H1 (cell line): Measurements from ENCODE around the gene SMIM15. TPM values are rescaled to one million over a fixed set of nuclear protein-coding genes. Genes with fewer than 3 reads are reported as not detected.

Experiments
- CTCF ChIA-PET: fragments of 300-600 bp; sonication (Branson Sonifier 250); formaldehyde crosslinking; loops from one replicate; lab custom pipeline; 2021; ENCODE audit not compliant: partially characterized antibody; lab: Charles Lee
- POLR2A ChIA-PET: fragments of 300-600 bp; sonication (Branson Sonifier 250); formaldehyde crosslinking; loops from one replicate; lab custom pipeline; 2021; ENCODE audit warnings: inconsistent platforms; ENCODE audit not compliant: partially characterized antibody; lab: Charles Lee
- DNase-seq, 2 experiments: peaks; one replicate each; pipeline versions ENCODE4 v3.0.0 to v3.0.0-alpha.2; 2010 to 2022; ENCODE audit warnings: low spot score in 2 of 2, low read depth in 1 of 2, mixed read lengths in 1 of 2
- FAIRE-seq: peaks from 2 replicates; lab custom pipeline; 2011; peaks lifted over from hg19 to GRCh38; lab: Jason Lieb, UNC
- H2AFZ ChIP-seq: 2 replicates; pipeline ENCODE4 v1.8.1; 2012; ENCODE audit warnings: low read length, inconsistent platforms
- H2AK5ac ChIP-seq: 2 replicates; pipeline ENCODE4 v1.6.1; 2013; ENCODE audit warnings: low read depth, low read length
- H2BK120ac ChIP-seq: replicated peaks from 2 replicates; pipeline ENCODE3; 2013; ENCODE audit warnings: low read depth, low read length, inconsistent platforms
- H2BK12ac ChIP-seq: 2 replicates; pipeline ENCODE4 v1.6.1; 2013; ENCODE audit warnings: low read depth, low read length
- H2BK15ac ChIP-seq: 2 replicates; pipeline ENCODE4 v1.6.1; 2013; ENCODE audit warnings: low read length
- H2BK20ac ChIP-seq: 2 replicates; pipeline ENCODE4 v1.6.1; 2013; ENCODE audit warnings: low read length
- H2BK5ac ChIP-seq: 2 replicates; pipeline ENCODE4 v1.6.1; 2013; ENCODE audit warnings: low read depth, low read length
- H3K14ac ChIP-seq: 2 replicates; pipeline ENCODE4 v1.6.1; 2013; ENCODE audit warnings: inconsistent platforms; ENCODE audit not compliant: insufficient read length
- H3K18ac ChIP-seq: 2 replicates; pipeline ENCODE4 v1.6.1; 2013; ENCODE audit warnings: low read length; ENCODE audit errors: extremely low read depth
- H3K23ac ChIP-seq: 2 replicates; pipeline ENCODE4 v1.6.1; 2013; ENCODE audit warnings: inconsistent platforms; ENCODE audit not compliant: insufficient read length
- H3K23me2 ChIP-seq: 2 replicates; pipeline ENCODE4 v1.6.1; 2013; ENCODE audit warnings: low read depth, low read length
- H3K27ac ChIP-seq: 2 replicates; pipeline ENCODE4 v1.6.1; 2011; ENCODE audit warnings: low read depth, low read length, inconsistent platforms
- H3K27me3 ChIP-seq, 4 experiments: replicated peaks in 1 of 4; 1 replicate in 1 of 4; 2 replicates in 3 of 4; pipeline versions ENCODE4 v1.6.1 to v1.8.1; 2011 to 2013; ENCODE audit warnings: low read length in 3 of 4, mild to moderate bottlenecking in 3 of 4, inconsistent platforms in 2 of 4, mixed read lengths in 2 of 4, moderate library complexity in 1 of 4; ENCODE audit not compliant: control insufficient read depth in 3 of 4, insufficient read depth in 3 of 4; ENCODE audit errors: extremely low read depth in 1 of 4
- H3K36me3 ChIP-seq, 4 experiments: 2 replicates each; pipeline versions ENCODE4 v1.6.1 to v1.8.1; 2011 to 2013; ENCODE audit warnings: mild to moderate bottlenecking in 4 of 4, low read length in 3 of 4, moderate library complexity in 2 of 4, control low read depth in 1 of 4, inconsistent platforms in 1 of 4; ENCODE audit not compliant: insufficient read depth in 4 of 4, control insufficient read depth in 2 of 4
- H3K4ac ChIP-seq: replicated peaks from 2 replicates; pipeline ENCODE3; 2013; ENCODE audit warnings: low read length, low read depth, mixed read lengths, inconsistent platforms; ENCODE audit not compliant: insufficient read length
- H3K4me1 ChIP-seq, 4 experiments: replicated peaks in 1 of 4; 1 replicate in 1 of 4; 2 replicates in 3 of 4; pipeline versions ENCODE4 v1.6.1 to v1.8.1; 2011 to 2013; ENCODE audit warnings: low read length in 3 of 4, inconsistent platforms in 2 of 4, mixed read lengths in 1 of 4; ENCODE audit not compliant: insufficient read depth in 4 of 4, control insufficient read depth in 3 of 4
- H3K4me2 ChIP-seq, 2 experiments: 2 replicates each; pipeline versions ENCODE4 v1.6.1 to v1.8.1; 2011 to 2013; ENCODE audit warnings: low read depth in 2 of 2, low read length in 2 of 2, control low read depth in 1 of 2, inconsistent platforms in 1 of 2, mild to moderate bottlenecking in 1 of 2; ENCODE audit not compliant: insufficient read depth in 1 of 2
- H3K4me3 ChIP-seq, 4 experiments: fragments of 200-600, 300-600 bp in 1 of 4; sonication (generic), shearing (Covaris generic), sonication (Bioruptor Twin) in 1 of 4; 2 replicates each; pipeline versions ENCODE4 v1.5.1 to v1.8.1; 2011 to 2016; ENCODE audit warnings: low read length in 4 of 4, low read depth in 3 of 4, control low read depth in 2 of 4, inconsistent platforms in 2 of 4, mild to moderate bottlenecking in 2 of 4, mixed read lengths in 1 of 4, moderate library complexity in 1 of 4; ENCODE audit not compliant: insufficient read depth in 2 of 4; ENCODE audit errors: extremely low read depth in 1 of 4
- H3K56ac ChIP-seq: replicated peaks from 2 replicates; pipeline ENCODE3; 2013; ENCODE audit warnings: low read depth, mild to moderate bottlenecking, mixed read lengths, low read length, inconsistent platforms; ENCODE audit not compliant: insufficient read length
- H3K79me1 ChIP-seq: 2 replicates; pipeline ENCODE4 v1.6.1; 2013; ENCODE audit warnings: low read depth, low read length, control low read depth
- H3K79me2 ChIP-seq, 2 experiments: 2 replicates each; pipeline versions ENCODE4 v1.6.1 to v1.8.1; 2012 to 2013; ENCODE audit warnings: low read length in 2 of 2, mild to moderate bottlenecking in 2 of 2, inconsistent platforms in 1 of 2; ENCODE audit not compliant: insufficient read depth in 2 of 2, control insufficient read depth in 1 of 2
- H3K9ac ChIP-seq, 4 experiments: replicated peaks in 1 of 4; 1 replicate in 1 of 4; 2 replicates in 3 of 4; pipeline versions ENCODE4 v1.6.1 to v1.8.1; 2011 to 2013; ENCODE audit warnings: low read depth in 3 of 4, low read length in 3 of 4, control low read depth in 2 of 4, mild to moderate bottlenecking in 2 of 4, moderate library complexity in 2 of 4, inconsistent platforms in 1 of 4; ENCODE audit errors: extremely low read depth in 1 of 4
- H3K9me3 ChIP-seq, 2 experiments: 2 replicates each; pipeline versions ENCODE4 v1.6.1 to v1.8.1; 2012 to 2013; ENCODE audit warnings: mild to moderate bottlenecking in 2 of 2, moderate library complexity in 2 of 2, control low read depth in 1 of 2, inconsistent platforms in 1 of 2, low read depth in 1 of 2, low read length in 1 of 2, mixed read lengths in 1 of 2; ENCODE audit not compliant: insufficient read depth in 2 of 2
- H4K20me1 ChIP-seq, 2 experiments: replicated peaks in 1 of 2; 2 replicates each; pipeline versions ENCODE3 to v1.8.1; 2011 to 2013; ENCODE audit warnings: inconsistent platforms in 2 of 2, low read length in 2 of 2, mild to moderate bottlenecking in 1 of 2; ENCODE audit not compliant: insufficient read depth in 2 of 2, control insufficient read depth in 1 of 2
- H4K5ac ChIP-seq: 2 replicates; pipeline ENCODE4 v1.6.1; 2013; ENCODE audit warnings: low read length, low read depth, mixed read lengths, inconsistent platforms; ENCODE audit not compliant: insufficient read length
- H4K8ac ChIP-seq: 2 replicates; pipeline ENCODE4 v1.8.0; 2013; ENCODE audit warnings: mild to moderate bottlenecking, moderate library complexity, low read length, inconsistent platforms; ENCODE audit not compliant: insufficient read depth; ENCODE audit errors: extremely low read depth
- H4K91ac ChIP-seq: replicated peaks from 2 replicates; pipeline ENCODE3; 2013; ENCODE audit warnings: low read length, mixed read lengths, inconsistent platforms; ENCODE audit not compliant: insufficient read length
- ATF3 ChIP-seq: IDR thresholded peaks from 2 replicates; pipeline ENCODE4 v1.6.1; 2011; ENCODE audit warnings: low read depth, mild to moderate bottlenecking, low read length; ENCODE audit not compliant: insufficient read depth
- CHD2 ChIP-seq: IDR thresholded peaks from 2 replicates; pipeline ENCODE4 v1.6.1; 2012; ENCODE audit warnings: low read length, improper control_type of control experiment
- CTBP2 ChIP-seq: IDR thresholded peaks from 2 replicates; pipeline ENCODE4 v1.7.0; 2011; ENCODE audit warnings: borderline replicate concordance, mild to moderate bottlenecking, moderate library complexity, mixed read lengths, low read length; ENCODE audit not compliant: insufficient read depth, insufficient read length
- EZH2 ChIP-seq: fragments of 200-600 bp; sonication (generic); IDR thresholded peaks from 2 replicates; pipeline ENCODE4 v1.7.1; 2012; ENCODE audit warnings: low read depth, mild to moderate bottlenecking, moderate library complexity, low read length, inconsistent platforms; ENCODE audit not compliant: severe bottlenecking
- FOSL1 ChIP-seq: IDR thresholded peaks from 2 replicates; pipeline ENCODE4 v1.6.1; 2011; ENCODE audit warnings: mild to moderate bottlenecking, low read depth, low read length, moderate library complexity; ENCODE audit not compliant: insufficient read depth
- WGBS, 2 experiments: shearing (Covaris generic) in 1 of 2; methylation state at CpG; one replicate each; pipeline versions ENCODE4 v1.1.6 to v1.1.7; 2013 to 2015; ENCODE audit warnings: low lambda C conversion rate in 2 of 2, mixed read lengths in 2 of 2, inconsistent platforms in 1 of 2, low coverage in 1 of 2, missing lambda C conversion rate in 1 of 2; ENCODE audit not compliant: insufficient replicate concordance in 2 of 2, insufficient coverage in 1 of 2, insufficient read length in 1 of 2; ENCODE audit errors: extremely low coverage in 1 of 2, missing lambda C conversion rate in 1 of 2; 5-methylcytosine and 5-hydroxymethylcytosine counted together
- polyA plus RNA-seq, 7 experiments: library from polyadenylated mRNA; depleted of rRNA in 3 of 7; stranded (reverse) in 5 of 7; unstranded in 2 of 7; fragments of >200 nt in 5 of 7; fragments of 200-250 nt in 2 of 7; gene quantifications; 1 replicate in 5 of 7; 2 replicates in 1 of 7; 4 replicates in 1 of 7; pipeline versions ENCODE4 v1.2.1 to v1.2.3, GENCODE V29; 2011 to 2013; ENCODE audit warnings: missing spikeins in 2 of 7, mixed read lengths in 2 of 7
- total RNA-seq: library from RNA; stranded (reverse); fragmentation: NEBNext Ultra II Directional; extraction: Animal tissue kit (Norgen Biotek cat#: 25700); gene quantifications from 2 replicates; pipeline ENCODE4 v1.2.1, GENCODE V29; 2021

The SMIM15 gene
- total and polyA plus RNA-seq, 2 of the 8 experiments (the other 6 are each of a cell fraction or from before 2014, with no cell fraction given), result 17.6 to 53.1 TPM

DNA sequence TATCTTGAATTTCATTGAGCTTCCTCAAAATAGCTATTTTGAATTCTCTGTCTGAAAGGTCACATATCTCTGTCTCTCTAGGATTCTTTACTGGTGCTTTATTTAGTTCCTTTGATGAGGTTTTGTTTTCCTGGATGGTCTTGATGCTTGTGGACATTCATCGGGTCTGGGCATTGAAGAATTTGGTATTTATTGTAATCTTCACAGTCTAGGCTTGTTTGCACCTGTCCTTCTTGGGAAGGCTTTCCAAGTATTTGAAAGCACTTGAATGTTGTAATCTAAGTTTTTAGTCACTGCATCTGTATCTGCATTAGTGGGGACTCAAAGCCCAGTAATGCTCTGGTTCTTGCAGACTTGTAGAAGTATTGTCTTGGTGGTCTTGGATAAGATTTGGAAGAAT, 47.8 kb downstream of the SMIM15 start:
- H3K4me1 ChIP-seq, result no peaks in the 10 kb centered on the region
- H2BK20ac ChIP-seq, result no peak overlapping the region
- ChIA-PET CTCF (no interaction called here), POLR2A (no interaction called here)
- H2BK15ac ChIP-seq, result no peak overlapping the region
- no peak overlapping the region for H2BK5ac ChIP-seq
- H3K4ac ChIP-seq, result no peak overlapping the region
- no peak overlapping the region for H4K5ac ChIP-seq
- H2AK5ac ChIP-seq, result no peak overlapping the region
- no peak overlapping the region for H3K23ac ChIP-seq
- no peak for TF ChIP-seq ATF3
- TF ChIP-seq EZH2, result no peak
- TF ChIP-seq FOSL1, result no peak
- TF ChIP-seq CTBP2, result no peak
- TF ChIP-seq CHD2, result no peak
- no peak overlapping the region for H3K4me3 ChIP-seq
- H3K18ac ChIP-seq, result no peak overlapping the region
- no peak overlapping the region for H2AFZ ChIP-seq
- no peak overlapping the region for H4K8ac ChIP-seq
- H4K20me1 ChIP-seq, result no peaks in the 10 kb centered on the region
- no peak overlapping the region for H3K4me2 ChIP-seq
- no peaks in the 10 kb centered on the region for H3K79me2 ChIP-seq
- no peak overlapping the region for H2BK12ac ChIP-seq
- no peak overlapping the region for H3K27ac ChIP-seq
- no peaks in the 10 kb centered on the region for H3K23me2 ChIP-seq
- H4K91ac ChIP-seq, result no peak overlapping the region
- no peak overlapping the region for H3K56ac ChIP-seq
- H3K9ac ChIP-seq, result no peak overlapping the region
- no peak overlapping the region for H3K14ac ChIP-seq
- DNase-seq (no peak), FAIRE-seq (no peak)
- no peaks in the 10 kb centered on the region for H3K9me3 ChIP-seq
- no peaks in the 10 kb centered on the region for H3K36me3 ChIP-seq
- no peak overlapping the region for H2BK120ac ChIP-seq
- H3K27me3 ChIP-seq, result no peaks in the 10 kb centered on the region
- H3K79me1 ChIP-seq, result no peaks in the 10 kb centered on the region; the same call in 1 of the 2 replicates
- WGBS, 2 experiments, result 84% methylated on average over 1 of the region's 1 CpG; no CpG with 5 or more reads in 1 of the 2 experiments
